OCI-LY3 (cell line): Measurements from ENCODE around the gene SLC2A13.

Source experiments
- EZH2phosphoT487 ChIP-seq: fragments of 200-600 bp; shearing (Covaris generic); IDR thresholded peaks from 2 replicates; pipeline ENCODE4 v1.6.1; 2018; ENCODE audit warnings: antibody characterized with exemption, mixed run types, low read depth
- TF ChIP-seq, protein P1 (sequence below): fragments of 200-600, 300-600 bp; sonication (generic); IDR thresholded peaks from 2 replicates; pipeline ENCODE4 v1.5.1; 2014; ENCODE audit warnings: antibody characterized with exemption, low read length, low read depth

DNA sequence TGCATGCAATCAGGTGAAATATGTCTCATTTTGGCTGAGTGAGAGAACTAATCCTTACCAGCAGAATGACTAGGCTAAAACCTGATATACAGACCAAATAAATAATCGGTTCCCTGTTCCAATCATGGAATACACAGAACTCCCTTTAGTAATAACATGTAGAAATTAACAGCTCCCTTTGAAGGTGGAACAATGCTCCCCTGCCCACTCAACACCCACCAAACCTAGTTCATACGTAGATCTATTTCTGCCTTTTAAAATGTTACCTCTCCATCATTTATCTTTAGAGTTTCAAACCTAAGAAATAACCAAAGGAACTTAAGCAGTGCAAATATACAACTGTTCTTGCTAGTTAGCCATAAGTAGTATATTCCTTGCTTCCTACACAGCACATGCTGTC is 332.6 kb downstream of the SLC2A13 start:
- TF ChIP-seq, protein P1, sequence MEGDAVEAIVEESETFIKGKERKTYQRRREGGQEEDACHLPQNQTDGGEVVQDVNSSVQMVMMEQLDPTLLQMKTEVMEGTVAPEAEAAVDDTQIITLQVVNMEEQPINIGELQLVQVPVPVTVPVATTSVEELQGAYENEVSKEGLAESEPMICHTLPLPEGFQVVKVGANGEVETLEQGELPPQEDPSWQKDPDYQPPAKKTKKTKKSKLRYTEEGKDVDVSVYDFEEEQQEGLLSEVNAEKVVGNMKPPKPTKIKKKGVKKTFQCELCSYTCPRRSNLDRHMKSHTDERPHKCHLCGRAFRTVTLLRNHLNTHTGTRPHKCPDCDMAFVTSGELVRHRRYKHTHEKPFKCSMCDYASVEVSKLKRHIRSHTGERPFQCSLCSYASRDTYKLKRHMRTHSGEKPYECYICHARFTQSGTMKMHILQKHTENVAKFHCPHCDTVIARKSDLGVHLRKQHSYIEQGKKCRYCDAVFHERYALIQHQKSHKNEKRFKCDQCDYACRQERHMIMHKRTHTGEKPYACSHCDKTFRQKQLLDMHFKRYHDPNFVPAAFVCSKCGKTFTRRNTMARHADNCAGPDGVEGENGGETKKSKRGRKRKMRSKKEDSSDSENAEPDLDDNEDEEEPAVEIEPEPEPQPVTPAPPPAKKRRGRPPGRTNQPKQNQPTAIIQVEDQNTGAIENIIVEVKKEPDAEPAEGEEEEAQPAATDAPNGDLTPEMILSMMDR, result no peak
- TF ChIP-seq EZH2phosphoT487, result no peak
